HG02943 (cell line): Measurements from ENCODE around the gene DMC1.
"Not testable (repeated sequence)": the region's sequence is repeated elsewhere in the genome, so short reads cannot be mapped to it uniquely, and the experiment has no call there.

ENCODE experiments used
- ATAC-seq: cut with Tn5 transposase; IDR thresholded peaks from one replicate; pipeline ENCODE4 v1.9.1; 2021; ENCODE audit warnings: mild to moderate bottlenecking, low read depth, moderate library complexity; ENCODE audit not compliant: unreplicated experiment

Gene DMC1

GRCh38 chr22:38569972-38570778, at the start of gene DMC1:
Gene DMC1, minus strand, starts transcription at chr22:38570183. Its CDS starts 1,927 bp downstream, at chr22:38568256.
- ATAC-seq: no peak

GRCh38 chr22:38618682-38619081, 48.7 kb upstream of the DMC1 start:
- no peak for ATAC-seq

GRCh38 chr22:38618258-38618657, 48.3 kb upstream of the DMC1 start:
- ATAC-seq: no peak

- not testable (repeated sequence) for ATAC-seq
Observed at GRCh38 chr22:38615064-38615405, 45.1 kb upstream of the DMC1 start.

- no peak for ATAC-seq
Observed at GRCh38 chr22:38614332-38615063, 44.5 kb upstream of the DMC1 start.

- no peak for ATAC-seq
Observed at GRCh38 chr22:38613588-38613987, 43.6 kb upstream of the DMC1 start.

- ATAC-seq: no peak
Observed at GRCh38 chr22:38612217-38613006, 42.4 kb upstream of the DMC1 start.

GRCh38 chr22:38611559-38611958, 41.6 kb upstream of the DMC1 start:
- no peak for ATAC-seq

GRCh38 chr22:38610234-38610633, 40.3 kb upstream of the DMC1 start:
- ATAC-seq: no peak

GRCh38 chr22:38608992-38609750, 39.2 kb upstream of the DMC1 start:
- ATAC-seq: no peak

GRCh38 chr22:38607680-38608079, 37.7 kb upstream of the DMC1 start:
- no peak for ATAC-seq

- no peak for ATAC-seq
Observed at GRCh38 chr22:38602166-38602565, 32.2 kb upstream of the DMC1 start.

- ATAC-seq: no peak
Observed at GRCh38 chr22:38601221-38601764, 31.3 kb upstream of the DMC1 start.

- ATAC-seq: no peak
Observed at GRCh38 chr22:38599466-38599865, 29.5 kb upstream of the DMC1 start.

- ATAC-seq: not testable (repeated sequence)
Observed at GRCh38 chr22:38582923-38583322, 12.9 kb upstream of the DMC1 start.

GRCh38 chr22:38578505-38578904, 8.5 kb upstream of the DMC1 start:
- ATAC-seq: no peak

- ATAC-seq: no peak
Observed at GRCh38 chr22:38572065-38572464, 2.1 kb upstream of the DMC1 start.

- no peak for ATAC-seq
Observed at GRCh38 chr22:38570779-38571364, 889 bp upstream of the DMC1 start.

GRCh38 chr22:38569181-38569971, 607 bp downstream of the DMC1 start:
- no peak for ATAC-seq
